ENCODE data around the gene CYSTM1. TPM values are rescaled to one million over a fixed set of nuclear protein-coding genes. Genes with fewer than 3 reads are reported as not detected.

CYSTM1 gene, protein sequence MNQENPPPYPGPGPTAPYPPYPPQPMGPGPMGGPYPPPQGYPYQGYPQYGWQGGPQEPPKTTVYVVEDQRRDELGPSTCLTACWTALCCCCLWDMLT
- 100 to 1,000 TPM; 304 to 593 (median 336) TPM for total RNA-seq

DNA sequence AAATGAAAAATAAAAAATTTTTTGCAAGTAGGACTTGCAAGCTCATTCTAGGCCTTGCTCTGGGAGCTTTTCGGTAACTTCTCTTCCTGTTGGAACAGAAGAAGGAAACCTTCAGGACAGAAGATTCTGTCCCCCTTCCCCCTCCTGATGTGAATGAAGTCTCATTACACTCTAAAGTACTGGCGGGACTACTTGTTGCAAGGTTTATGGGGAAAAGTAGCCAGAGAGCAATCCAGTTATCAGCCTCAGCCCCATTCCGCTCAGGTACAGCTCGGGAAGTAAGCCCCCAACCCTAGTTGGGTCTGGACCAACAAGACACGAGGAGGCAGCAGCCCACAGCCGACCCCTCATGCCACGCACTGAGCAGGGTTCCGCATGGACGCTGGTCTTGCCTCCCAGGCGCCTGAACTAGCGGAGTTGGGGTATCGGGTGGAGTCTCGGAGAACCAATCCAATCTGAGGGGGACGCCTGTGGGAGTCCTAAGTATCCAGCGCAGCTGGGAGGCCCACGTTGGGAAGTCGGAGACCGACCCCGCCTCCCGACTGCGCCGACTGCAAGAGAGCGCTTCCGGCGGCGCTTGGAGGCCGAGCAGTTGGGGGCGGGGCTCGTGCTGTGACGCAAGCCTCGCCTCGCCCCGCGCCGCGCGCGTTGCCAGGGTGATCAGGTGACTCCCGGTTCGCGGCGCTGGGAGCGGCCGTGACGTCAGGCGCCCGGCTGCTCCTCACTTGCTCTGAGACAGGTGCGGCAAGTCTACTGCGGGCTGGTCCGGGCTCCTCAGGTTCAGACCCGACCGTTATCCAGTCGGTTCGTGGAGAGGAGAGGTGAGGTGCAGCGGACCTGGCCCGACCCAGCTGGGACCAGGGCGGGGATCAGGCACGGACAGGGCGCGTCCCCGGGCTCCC, at the start of gene CYSTM1:
Gene CYSTM1 (plus strand): TSS at position 724 of the 902 bp plus-strand sequence. CDS start 19,278 bp downstream, outside the sequence.
- H3K4me3 ChIP-seq: peak within 1 kb of the TSS; percentile 87 to 98 (median 88)
- intact Hi-C loops (cut with DNase I; ENCODE audit: low total_unique reads) (loop anchor here (2.0 to 10.0 kb wide), 5 partner anchors 66 to 540 kb away; partner anchors contain the start of genes HBEGF and WDR55), in situ Hi-C loops (cut with MboI; ENCODE audit: low sequenced_read_pairs in 4 of 4) (loop anchor here in 1 of 4 donors (5.0 kb wide), 1 partner anchor 178 kb away; no protein-coding TSS in a partner anchor)
- ATAC-seq (peak; percentile 74 to 76), DNase-seq (peak; percentile 94 to 97)
- no peaks in the 10 kb centered on the region for H3K36me3 ChIP-seq
- H3K9me3 ChIP-seq: no peaks in the 10 kb centered on the region
- no peaks in the 10 kb centered on the region for H3K27me3 ChIP-seq
- H3K4me1 ChIP-seq: peaks cover 35 to 37% of the 10 kb centered on the region in 2 donors
- peak within 1 kb of the TSS; percentile 97 to 99 (median 98) for H3K27ac ChIP-seq
- TF ChIP-seq, protein P1, sequence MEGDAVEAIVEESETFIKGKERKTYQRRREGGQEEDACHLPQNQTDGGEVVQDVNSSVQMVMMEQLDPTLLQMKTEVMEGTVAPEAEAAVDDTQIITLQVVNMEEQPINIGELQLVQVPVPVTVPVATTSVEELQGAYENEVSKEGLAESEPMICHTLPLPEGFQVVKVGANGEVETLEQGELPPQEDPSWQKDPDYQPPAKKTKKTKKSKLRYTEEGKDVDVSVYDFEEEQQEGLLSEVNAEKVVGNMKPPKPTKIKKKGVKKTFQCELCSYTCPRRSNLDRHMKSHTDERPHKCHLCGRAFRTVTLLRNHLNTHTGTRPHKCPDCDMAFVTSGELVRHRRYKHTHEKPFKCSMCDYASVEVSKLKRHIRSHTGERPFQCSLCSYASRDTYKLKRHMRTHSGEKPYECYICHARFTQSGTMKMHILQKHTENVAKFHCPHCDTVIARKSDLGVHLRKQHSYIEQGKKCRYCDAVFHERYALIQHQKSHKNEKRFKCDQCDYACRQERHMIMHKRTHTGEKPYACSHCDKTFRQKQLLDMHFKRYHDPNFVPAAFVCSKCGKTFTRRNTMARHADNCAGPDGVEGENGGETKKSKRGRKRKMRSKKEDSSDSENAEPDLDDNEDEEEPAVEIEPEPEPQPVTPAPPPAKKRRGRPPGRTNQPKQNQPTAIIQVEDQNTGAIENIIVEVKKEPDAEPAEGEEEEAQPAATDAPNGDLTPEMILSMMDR (IDR thresholded peaks at IDR 0.05 in 4 of 5, conservative IDR thresholded peaks at IDR 0.05 in 1 of 5): peak in 1 of 5 experiments; percentile 40
- TF ChIP-seq POLR2A (IDR thresholded peaks at IDR 0.05): peak; percentile 98 to 99

GRCh38 chr5:140125637-140126036, 49.4 kb upstream of the CYSTM1 start, which contains the start of gene IGIP:
Gene IGIP (plus strand): TSS chr5:140125937. CDS start chr5:140128477, 2,540 bp downstream.
- Histone ChIP-seq H3K4me1 (peaks cover 14 to 24% of the 10 kb centered on the region in 2 donors), H3K36me3 (no peaks in the 10 kb centered on the region), H3K27me3 (no peaks in the 10 kb centered on the region), H3K27ac (no peak within 1 kb of the TSS), H3K4me3 (no peak within 1 kb of the TSS), H3K9me3 (no peaks in the 10 kb centered on the region)
- no peak for ATAC-seq
- intact Hi-C loops (cut with DNase I; ENCODE audit: low total_unique reads) (no loop called here), in situ Hi-C loops (cut with MboI; ENCODE audit: low sequenced_read_pairs in 4 of 4) (no loop called here)
- TF ChIP-seq POLR2A (IDR thresholded peaks at IDR 0.05): no peak
- TF ChIP-seq, protein P1 (IDR thresholded peaks at IDR 0.05 in 4 of 5, conservative IDR thresholded peaks at IDR 0.05 in 1 of 5): no peak
- no peak for DNase-seq

- Histone ChIP-seq H3K27me3 (no peaks in the 10 kb centered on the region), H3K4me1 (peaks cover 18 to 32% of the 10 kb centered on the region in 2 donors), H3K4me3 (no peak overlapping the region), H3K9me3 (no peaks in the 10 kb centered on the region), H3K27ac (no peak overlapping the region), H3K36me3 (no peaks in the 10 kb centered on the region)
- no peak for ATAC-seq
- no peak for DNase-seq
- in situ Hi-C loops (cut with MboI; ENCODE audit: low sequenced_read_pairs in 4 of 4) (no loop called here), intact Hi-C loops (cut with DNase I; ENCODE audit: low total_unique reads) (no loop called here)
- TF ChIP-seq, protein P1 (IDR thresholded peaks at IDR 0.05 in 4 of 5, conservative IDR thresholded peaks at IDR 0.05 in 1 of 5): no peak
These were observed 48.5 kb upstream of the CYSTM1 start for GRCh38 chr5:140126315-140127012.

DNA sequence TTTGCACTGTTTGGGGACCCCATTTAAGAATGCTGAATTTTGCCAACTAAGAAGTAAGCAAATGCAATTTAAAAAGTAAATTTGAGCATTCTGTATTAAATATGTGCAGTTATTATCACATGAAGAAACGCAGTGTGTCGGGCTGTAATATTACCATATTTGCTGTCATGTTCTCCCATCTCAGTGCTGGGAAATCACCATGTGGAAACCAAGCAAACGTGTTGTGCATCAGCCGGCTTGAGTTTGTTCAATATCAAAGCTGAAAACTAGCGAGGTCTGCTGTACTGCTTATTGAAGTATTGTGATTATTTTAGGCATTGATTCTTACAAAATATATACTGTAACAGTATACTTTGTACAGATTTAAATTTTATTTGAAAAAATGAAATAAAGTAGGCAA, 46.6 kb upstream of the CYSTM1 start:
- no peak for TF ChIP-seq POLR2A (IDR thresholded peaks at IDR 0.05)
- TF ChIP-seq, protein P1 (IDR thresholded peaks at IDR 0.05 in 4 of 5, conservative IDR thresholded peaks at IDR 0.05 in 1 of 5): no peak
- no peaks in the 10 kb centered on the region for H3K36me3 ChIP-seq
- no peaks in the 10 kb centered on the region for H3K27me3 ChIP-seq
- ATAC-seq (no peak), DNase-seq (no peak)
- intact Hi-C loops (cut with DNase I; ENCODE audit: low total_unique reads) (no loop called here), in situ Hi-C loops (cut with MboI; ENCODE audit: low sequenced_read_pairs in 4 of 4) (no loop called here)
- no peak overlapping the region for H3K4me3 ChIP-seq
- no peaks in the 10 kb centered on the region for H3K9me3 ChIP-seq
- no peak overlapping the region for H3K27ac ChIP-seq
- peaks cover 33 to 36% of the 10 kb centered on the region in 2 donors for H3K4me1 ChIP-seq
